ENCODE data around the gene FAM210B. TPM values are rescaled to one million over a fixed set of nuclear protein-coding genes. Genes with fewer than 3 reads are reported as not detected.

FAM210B gene
- total RNA-seq, 4 donors from 2014 or later, result 14.0 to 21.4 (median 16.8) TPM

DNA sequence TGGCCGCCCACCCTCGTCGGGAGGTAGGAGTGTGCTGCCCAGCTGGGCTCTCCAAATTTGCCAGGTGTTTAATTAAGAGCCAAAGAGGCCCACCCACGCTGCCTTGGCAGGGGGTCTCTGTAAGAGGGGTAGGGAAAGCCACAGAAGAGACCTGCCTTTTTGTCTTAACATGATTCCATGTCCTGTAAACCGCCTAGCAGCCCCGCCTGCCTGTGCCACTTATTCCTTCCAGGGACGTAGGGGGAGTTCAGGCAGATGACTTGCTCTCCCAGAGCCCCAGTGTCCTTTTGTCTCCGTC is 2.1 kb downstream of the FAM210B start:
- no peak for TF ChIP-seq POLR2A (IDR thresholded peaks at IDR 0.05)
- TF ChIP-seq, protein P1, sequence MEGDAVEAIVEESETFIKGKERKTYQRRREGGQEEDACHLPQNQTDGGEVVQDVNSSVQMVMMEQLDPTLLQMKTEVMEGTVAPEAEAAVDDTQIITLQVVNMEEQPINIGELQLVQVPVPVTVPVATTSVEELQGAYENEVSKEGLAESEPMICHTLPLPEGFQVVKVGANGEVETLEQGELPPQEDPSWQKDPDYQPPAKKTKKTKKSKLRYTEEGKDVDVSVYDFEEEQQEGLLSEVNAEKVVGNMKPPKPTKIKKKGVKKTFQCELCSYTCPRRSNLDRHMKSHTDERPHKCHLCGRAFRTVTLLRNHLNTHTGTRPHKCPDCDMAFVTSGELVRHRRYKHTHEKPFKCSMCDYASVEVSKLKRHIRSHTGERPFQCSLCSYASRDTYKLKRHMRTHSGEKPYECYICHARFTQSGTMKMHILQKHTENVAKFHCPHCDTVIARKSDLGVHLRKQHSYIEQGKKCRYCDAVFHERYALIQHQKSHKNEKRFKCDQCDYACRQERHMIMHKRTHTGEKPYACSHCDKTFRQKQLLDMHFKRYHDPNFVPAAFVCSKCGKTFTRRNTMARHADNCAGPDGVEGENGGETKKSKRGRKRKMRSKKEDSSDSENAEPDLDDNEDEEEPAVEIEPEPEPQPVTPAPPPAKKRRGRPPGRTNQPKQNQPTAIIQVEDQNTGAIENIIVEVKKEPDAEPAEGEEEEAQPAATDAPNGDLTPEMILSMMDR (IDR thresholded peaks at IDR 0.05), result no peak
- Histone ChIP-seq H3K4me1 (peaks cover 0 to 18% (median 4%) of the 10 kb centered on the region in 4 donors), H3K4me3 (no peak overlapping the region), H3K36me3 (peaks cover 0 to 7% (median 0%) of the 10 kb centered on the region in 3 donors), H3K27ac (no peak overlapping the region), H3K9me3 (no peaks in the 10 kb centered on the region), H3K27me3 (no peaks in the 10 kb centered on the region)
- no peak for DNase-seq

DNA sequence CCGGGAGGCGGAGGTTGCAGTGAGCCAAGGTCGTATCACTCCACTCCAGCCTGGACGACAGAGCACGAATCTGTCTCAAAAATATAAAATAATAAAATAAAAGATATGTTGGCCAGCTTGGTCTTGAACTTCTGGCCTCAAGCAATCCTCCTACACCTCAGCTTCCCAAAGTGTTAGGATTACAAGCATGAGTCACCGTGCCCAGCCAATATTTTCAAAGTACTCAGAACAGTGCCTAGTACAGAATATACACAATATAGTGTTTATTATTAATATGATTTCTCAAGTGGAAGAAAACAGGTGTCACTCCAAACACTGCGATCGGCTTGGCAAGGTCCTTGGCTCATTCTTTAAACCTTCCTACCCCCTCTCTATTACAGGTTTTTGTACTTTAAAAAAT is 3.1 kb downstream of the FAM210B start:
- Histone ChIP-seq H3K4me3 (no peak overlapping the region), H3K27me3 (no peaks in the 10 kb centered on the region), H3K27ac (no peak overlapping the region), H3K36me3 (peaks cover 0 to 16% (median 0%) of the 10 kb centered on the region in 3 donors), H3K9me3 (no peaks in the 10 kb centered on the region), H3K4me1 (peaks cover 0 to 18% (median 4%) of the 10 kb centered on the region in 4 donors)
- no peak for DNase-seq
- TF ChIP-seq POLR2A (IDR thresholded peaks at IDR 0.05), result no peak
- TF ChIP-seq, protein P1 (IDR thresholded peaks at IDR 0.05), result no peak

DNA sequence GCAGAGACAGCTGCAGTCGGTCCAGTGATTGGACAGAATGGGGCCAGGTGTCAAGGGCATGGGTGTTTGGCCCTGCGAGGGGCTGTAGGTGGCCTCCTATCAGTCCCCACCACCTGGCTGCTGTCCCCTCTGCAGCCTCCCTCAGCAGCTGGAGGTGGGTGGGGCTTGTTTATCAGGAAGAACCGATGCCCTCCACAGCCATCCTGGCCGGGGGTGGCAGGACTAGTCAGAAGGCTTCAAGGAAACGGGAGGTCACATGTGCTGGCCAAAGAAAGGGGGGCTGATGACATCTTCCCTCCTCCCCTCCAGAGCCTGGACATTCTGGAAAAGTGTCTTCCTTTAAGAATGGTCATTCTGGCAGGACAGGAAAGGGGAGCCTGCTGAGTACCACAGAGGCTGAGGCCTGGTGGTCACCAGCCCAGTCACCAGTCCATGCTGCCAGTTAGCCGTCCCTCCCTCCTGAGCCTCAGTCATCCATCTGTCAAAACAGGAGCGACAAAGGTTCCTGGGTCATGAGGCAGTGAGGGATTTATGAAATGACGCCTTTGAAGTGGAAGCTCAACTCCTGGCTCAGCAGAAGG is 4.1 kb downstream of the FAM210B start:
- no peak for DNase-seq
- Histone ChIP-seq H3K36me3 (peaks cover 0 to 25% (median 0%) of the 10 kb centered on the region in 3 donors), H3K4me1 (peaks cover 0 to 18% (median 4%) of the 10 kb centered on the region in 4 donors), H3K27ac (no peak overlapping the region), H3K9me3 (no peaks in the 10 kb centered on the region), H3K27me3 (no peaks in the 10 kb centered on the region), H3K4me3 (no peak overlapping the region)
- TF ChIP-seq, protein P1 (IDR thresholded peaks at IDR 0.05), result no peak
- no peak for TF ChIP-seq POLR2A (IDR thresholded peaks at IDR 0.05)

DNA sequence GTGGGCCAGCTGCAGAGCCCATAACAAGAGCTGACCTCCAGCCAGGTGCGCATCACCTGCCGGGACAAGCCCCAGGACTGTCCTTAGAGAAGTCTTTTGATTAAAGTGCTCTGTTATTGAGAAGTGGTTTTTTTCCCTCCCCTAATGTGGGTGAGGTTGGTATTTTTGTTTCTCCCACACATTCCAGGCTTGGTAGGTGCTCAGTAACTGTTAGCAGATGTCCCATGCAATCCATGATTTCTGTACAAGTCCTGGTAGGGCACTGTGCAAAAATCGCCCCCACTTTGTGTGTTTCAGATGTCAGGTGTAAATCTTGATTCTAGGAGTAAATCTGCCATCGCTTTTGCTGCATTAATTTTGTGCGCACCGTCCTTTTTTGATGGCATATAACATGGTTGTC is 4.7 kb downstream of the FAM210B start:
- DNase-seq, result no peak
- peaks cover 0 to 18% (median 4%) of the 10 kb centered on the region in 4 donors for H3K4me1 ChIP-seq
- no peak overlapping the region for H3K27ac ChIP-seq
- peaks cover 0 to 25% (median 0%) of the 10 kb centered on the region in 3 donors for H3K36me3 ChIP-seq
- TF ChIP-seq, protein P1 (IDR thresholded peaks at IDR 0.05), result no peak
- no peak for TF ChIP-seq POLR2A (IDR thresholded peaks at IDR 0.05)
- H3K4me3 ChIP-seq, result no peak overlapping the region
- H3K9me3 ChIP-seq, result no peaks in the 10 kb centered on the region
- no peaks in the 10 kb centered on the region for H3K27me3 ChIP-seq

DNA sequence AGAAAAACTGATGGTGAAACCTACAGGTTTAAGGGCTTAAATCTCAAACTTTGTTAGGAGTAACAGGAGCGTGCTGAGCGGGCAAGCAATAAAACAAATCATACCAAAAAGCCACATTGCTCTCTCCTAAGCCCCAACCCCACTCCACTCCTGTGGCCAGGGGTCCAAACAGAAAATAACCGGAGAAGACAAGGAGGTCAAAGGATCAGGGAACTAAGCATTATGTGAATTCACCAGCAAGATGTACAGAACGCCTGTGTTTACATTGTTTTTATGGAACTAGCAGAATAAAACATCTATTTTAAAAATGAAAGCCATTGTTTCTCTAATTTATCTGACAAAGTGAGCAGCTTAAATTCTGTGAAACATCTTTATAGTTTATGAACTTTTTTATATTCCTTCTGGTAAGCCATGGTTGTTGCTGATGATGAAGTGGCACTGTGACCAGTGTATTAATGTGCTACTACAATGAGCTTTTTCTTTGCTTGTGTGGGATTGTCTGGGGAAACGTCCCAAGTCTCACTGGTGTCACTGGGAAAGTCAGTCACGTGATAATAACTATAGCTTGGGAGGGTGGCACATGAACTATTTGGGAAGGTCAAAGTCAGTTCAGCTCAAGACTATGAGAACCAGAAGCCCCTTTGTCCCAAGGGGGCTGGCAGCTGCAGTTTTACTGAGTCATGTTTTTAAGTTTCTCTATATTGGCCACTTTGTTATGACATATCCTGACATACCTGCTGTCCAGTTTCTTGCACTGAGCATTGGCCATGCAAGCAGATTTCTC is 9.8 kb downstream of the FAM210B start:
- H3K4me1 ChIP-seq, result no peaks in the 10 kb centered on the region
- TF ChIP-seq, protein P1 (IDR thresholded peaks at IDR 0.05), result no peak
- TF ChIP-seq POLR2A (IDR thresholded peaks at IDR 0.05), result no peak
- H3K4me3 ChIP-seq, result no peak overlapping the region
- H3K36me3 ChIP-seq, result peaks cover 0 to 39% (median 0%) of the 10 kb centered on the region in 3 donors
- H3K27me3 ChIP-seq, result no peaks in the 10 kb centered on the region
- H3K27ac ChIP-seq, result no peak overlapping the region
- DNase-seq, result no peak
- H3K9me3 ChIP-seq, result no peaks in the 10 kb centered on the region

Data from Peyer's patch (tissue), 4 donors.